Caki2 (cell line): ENCODE results near the gene C5orf15. TPM values are rescaled to one million over a fixed set of nuclear protein-coding genes. Genes with fewer than 3 reads are reported as not detected.

Experiments
- DNase-seq: peaks from one replicate; pipeline ENCODE4 v3.0.0-alpha.2; 2015; ENCODE audit warnings: low read depth
- in situ Hi-C: cut with HindIII; loops from 2 replicates; pipeline ENCODE4 v1.10.0; 2016; ENCODE audit warnings: low sequenced_read_pairs, low pct_unique_long_range_greater_than_20kb, mixed read lengths
- total RNA-seq: library from RNA; depleted of rRNA; stranded (reverse); fragments of >200 nt; shearing (Covaris generic); gene quantifications from 2 replicates; pipeline ENCODE4 v1.2.3, GENCODE V29; 2014; ENCODE audit warnings: low replicate concordance; rRNA removed

The C5orf15 gene
- 85.0 and 111 TPM in 2 replicates for total RNA-seq

GRCh38 chr5:133968204-133968980 lies at the start of gene C5orf15:
Gene C5orf15, minus strand, starts transcription at chr5:133968625. Its CDS starts 41 bp downstream, at chr5:133968584.
- DNase-seq, result peak; percentile 95
- in situ Hi-C loops, result no loop called here

- no peak for DNase-seq
- in situ Hi-C loops, result no loop called here
Observed at GRCh38 chr5:134008266-134008749, 39.9 kb upstream of the C5orf15 start.

GRCh38 chr5:134007581-134008265 lies 39.3 kb upstream of the C5orf15 start:
- DNase-seq, result no peak
- in situ Hi-C loops, result no loop called here

- in situ Hi-C loops, result no loop called here
- DNase-seq, result no peak
Observed at GRCh38 chr5:134006115-134006514, 37.7 kb upstream of the C5orf15 start.

- in situ Hi-C loops, result no loop called here
- DNase-seq, result peak; percentile 59
Observed at GRCh38 chr5:134005417-134006061, 37.1 kb upstream of the C5orf15 start.

GRCh38 chr5:134004626-134005416 lies 36.4 kb upstream of the C5orf15 start, which contains the start of gene VDAC1:
Gene VDAC1, minus strand, starts transcription at chr5:134004975. Its CDS starts 11,963 bp downstream, at chr5:133993012.
- DNase-seq, result peak; percentile 90
- in situ Hi-C loops, result no loop called here

GRCh38 chr5:134003817-134004625 lies 35.6 kb upstream of the C5orf15 start:
- in situ Hi-C loops, result no loop called here
- no peak for DNase-seq

GRCh38 chr5:134003064-134003816 lies 34.8 kb upstream of the C5orf15 start:
- in situ Hi-C loops, result no loop called here
- DNase-seq, result no peak

GRCh38 chr5:134001938-134002731 lies 33.7 kb upstream of the C5orf15 start:
- in situ Hi-C loops, result no loop called here
- no peak for DNase-seq

- in situ Hi-C loops, result no loop called here
- DNase-seq, result no peak
Observed at GRCh38 chr5:134000696-134001453, 32.5 kb upstream of the C5orf15 start.

- in situ Hi-C loops, result no loop called here
- DNase-seq, result no peak
Observed at GRCh38 chr5:134000091-134000511, 31.7 kb upstream of the C5orf15 start.

- in situ Hi-C loops, result no loop called here
- DNase-seq, result no peak
Observed at GRCh38 chr5:133998807-133999206, 30.4 kb upstream of the C5orf15 start.

GRCh38 chr5:133998042-133998441 lies 29.6 kb upstream of the C5orf15 start:
- in situ Hi-C loops, result no loop called here
- DNase-seq, result no peak

- in situ Hi-C loops, result no loop called here
- DNase-seq, result no peak
Observed at GRCh38 chr5:133996683-133997252, 28.3 kb upstream of the C5orf15 start.
